ENCODE measurements around the gene PRR20B. TPM values are rescaled to one million over a fixed set of nuclear protein-coding genes. Genes with fewer than 3 reads are reported as not detected.

Gene PRR20B
- total RNA-seq, 2 donors from 2014 or later: not detected

Other genes starting within 250 kb of the PRR20B start
- not detected for gene PRR20A, start 6.6 kb upstream of the PRR20B start, total RNA-seq
- gene PRR20C, start 6.6 kb downstream of the PRR20B start, total RNA-seq: not detected
- gene PRR20D, start 13.1 kb downstream of the PRR20B start, total RNA-seq: not detected
- gene PRR20E, start 19.7 kb downstream of the PRR20B start, total RNA-seq: not detected

Data from thoracic aorta (tissue), 2 donors.